Measurements from ENCODE around the gene IL13RA2.

IL13RA2 gene

DNA sequence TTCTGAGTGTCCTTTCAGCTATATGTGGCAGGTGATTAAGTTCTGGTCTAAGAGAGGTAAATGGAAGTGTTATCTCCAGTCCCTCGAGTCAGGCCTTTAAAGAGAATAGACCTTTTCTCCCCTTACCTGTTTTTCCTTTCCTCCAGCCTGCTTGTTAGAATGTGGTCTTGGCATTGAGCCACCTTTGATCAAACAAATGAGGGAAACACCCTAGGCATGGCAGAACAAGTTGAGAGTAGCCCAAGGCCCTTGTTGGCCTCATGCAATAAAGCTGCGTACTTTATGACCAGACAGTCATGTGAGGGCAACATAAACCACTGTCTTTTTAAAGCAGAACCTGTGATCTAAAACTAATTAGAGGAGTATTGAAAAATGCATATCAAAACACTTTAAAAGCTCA lies 13.2 kb upstream of the IL13RA2 start:
- no peak for DNase-seq (ENCODE audit: low read depth)
- TF ChIP-seq, protein P1, sequence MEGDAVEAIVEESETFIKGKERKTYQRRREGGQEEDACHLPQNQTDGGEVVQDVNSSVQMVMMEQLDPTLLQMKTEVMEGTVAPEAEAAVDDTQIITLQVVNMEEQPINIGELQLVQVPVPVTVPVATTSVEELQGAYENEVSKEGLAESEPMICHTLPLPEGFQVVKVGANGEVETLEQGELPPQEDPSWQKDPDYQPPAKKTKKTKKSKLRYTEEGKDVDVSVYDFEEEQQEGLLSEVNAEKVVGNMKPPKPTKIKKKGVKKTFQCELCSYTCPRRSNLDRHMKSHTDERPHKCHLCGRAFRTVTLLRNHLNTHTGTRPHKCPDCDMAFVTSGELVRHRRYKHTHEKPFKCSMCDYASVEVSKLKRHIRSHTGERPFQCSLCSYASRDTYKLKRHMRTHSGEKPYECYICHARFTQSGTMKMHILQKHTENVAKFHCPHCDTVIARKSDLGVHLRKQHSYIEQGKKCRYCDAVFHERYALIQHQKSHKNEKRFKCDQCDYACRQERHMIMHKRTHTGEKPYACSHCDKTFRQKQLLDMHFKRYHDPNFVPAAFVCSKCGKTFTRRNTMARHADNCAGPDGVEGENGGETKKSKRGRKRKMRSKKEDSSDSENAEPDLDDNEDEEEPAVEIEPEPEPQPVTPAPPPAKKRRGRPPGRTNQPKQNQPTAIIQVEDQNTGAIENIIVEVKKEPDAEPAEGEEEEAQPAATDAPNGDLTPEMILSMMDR (IDR thresholded peaks at IDR 0.05; ENCODE audit: low read depth, low read length) = no peak
- TF ChIP-seq POLR2A (IDR thresholded peaks at IDR 0.05; ENCODE audit: extremely low read depth, insufficient read length) = no peak
- TF ChIP-seq, protein P2, sequence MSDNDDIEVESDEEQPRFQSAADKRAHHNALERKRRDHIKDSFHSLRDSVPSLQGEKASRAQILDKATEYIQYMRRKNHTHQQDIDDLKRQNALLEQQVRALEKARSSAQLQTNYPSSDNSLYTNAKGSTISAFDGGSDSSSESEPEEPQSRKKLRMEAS (IDR thresholded peaks at IDR 0.05; ENCODE audit: low read depth, low read length) = no peak
- no peak for TF ChIP-seq MYC (IDR thresholded peaks at IDR 0.05; ENCODE audit: low read depth, low read length)
- H3K4me3 ChIP-seq (ENCODE audit: low read depth, low read length) = no peak overlapping the region

DNA sequence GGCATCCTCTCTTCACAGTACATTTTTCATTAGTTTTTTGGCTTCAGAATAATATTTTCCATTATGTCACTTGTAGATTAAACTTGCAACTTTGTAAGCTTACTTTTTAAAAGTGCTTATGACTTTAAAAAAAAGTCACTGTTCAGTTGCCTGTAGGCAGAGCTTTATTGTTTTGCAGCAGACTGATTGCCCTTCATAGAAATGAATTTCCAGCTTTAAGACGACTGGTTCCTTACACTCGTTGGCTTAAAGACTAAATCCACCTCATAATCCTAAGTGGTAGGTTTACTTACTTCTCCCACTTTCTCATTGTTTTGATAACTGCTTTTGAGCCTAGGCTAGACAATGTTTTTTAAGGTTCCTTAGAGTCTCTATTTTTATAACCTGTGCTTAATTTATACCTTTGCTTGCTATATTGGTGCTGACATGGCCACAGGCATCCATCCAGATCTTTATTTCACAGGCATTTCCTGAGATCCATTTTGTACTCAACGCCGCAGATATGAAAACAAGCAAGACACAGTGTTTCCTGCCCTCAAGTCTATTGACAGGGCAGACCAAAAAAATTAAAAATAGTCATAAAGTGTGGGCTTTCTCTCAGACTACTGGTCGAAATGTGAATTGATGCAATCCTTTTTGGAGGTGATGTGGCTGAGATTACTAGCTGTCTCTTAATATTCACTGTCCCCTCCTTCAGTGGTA lies 12.6 kb upstream of the IL13RA2 start:
- no peak for DNase-seq (ENCODE audit: low read depth)
- no peak overlapping the region for H3K4me3 ChIP-seq (ENCODE audit: low read depth, low read length)
- TF ChIP-seq MYC (IDR thresholded peaks at IDR 0.05; ENCODE audit: low read depth, low read length) (no peak), POLR2A (IDR thresholded peaks at IDR 0.05; ENCODE audit: extremely low read depth, insufficient read length) (no peak)
- TF ChIP-seq, protein P1 (IDR thresholded peaks at IDR 0.05; ENCODE audit: low read depth, low read length) = no peak
- TF ChIP-seq, protein P2 (IDR thresholded peaks at IDR 0.05; ENCODE audit: low read depth, low read length) = no peak

DNA sequence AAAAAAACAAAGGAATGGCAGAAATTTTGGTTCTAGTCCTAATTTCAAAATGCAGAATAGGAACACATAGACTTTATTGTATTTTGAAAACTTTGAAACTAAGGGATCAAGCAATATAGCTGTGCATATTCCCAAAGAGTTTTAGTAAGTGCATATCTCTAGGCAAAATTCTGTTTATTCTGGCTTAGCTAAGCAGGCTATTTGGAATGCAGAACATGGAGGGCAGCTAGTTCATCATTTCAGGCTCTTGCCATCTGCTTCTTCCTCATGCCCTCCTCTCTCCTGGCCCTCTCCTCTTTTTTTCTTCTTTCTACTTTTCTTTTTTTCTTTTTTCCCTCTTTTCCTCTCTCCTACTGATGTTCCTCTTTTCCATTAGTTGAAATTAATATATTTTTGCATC lies 12.0 kb upstream of the IL13RA2 start:
- no peak overlapping the region for H3K4me3 ChIP-seq (ENCODE audit: low read depth, low read length)
- TF ChIP-seq MYC (IDR thresholded peaks at IDR 0.05; ENCODE audit: low read depth, low read length) (no peak), POLR2A (IDR thresholded peaks at IDR 0.05; ENCODE audit: extremely low read depth, insufficient read length) (no peak)
- TF ChIP-seq, protein P2 (IDR thresholded peaks at IDR 0.05; ENCODE audit: low read depth, low read length) = no peak
- TF ChIP-seq, protein P1 (IDR thresholded peaks at IDR 0.05; ENCODE audit: low read depth, low read length) = no peak
- DNase-seq (ENCODE audit: low read depth) = no peak

DNA sequence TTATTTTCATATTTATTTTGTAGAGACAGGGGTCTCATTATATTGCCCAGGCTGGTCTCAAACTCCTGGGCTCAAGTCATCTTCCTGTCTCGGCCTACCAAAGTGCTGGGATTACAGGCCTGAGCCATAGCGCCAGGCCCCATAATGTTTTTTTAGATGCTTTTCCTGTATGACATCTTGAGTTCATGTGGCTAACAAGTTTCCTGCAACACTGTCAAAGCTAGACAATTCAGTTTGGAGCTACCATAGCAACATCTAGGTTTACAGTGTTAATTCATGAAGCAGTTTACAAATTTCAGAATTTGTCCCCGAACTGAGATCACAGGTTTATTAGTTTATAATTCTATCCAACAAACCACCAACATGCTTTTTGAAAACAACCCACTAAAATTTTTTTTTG lies 6.4 kb upstream of the IL13RA2 start:
- TF ChIP-seq MYC (IDR thresholded peaks at IDR 0.05; ENCODE audit: low read depth, low read length) (no peak), POLR2A (IDR thresholded peaks at IDR 0.05; ENCODE audit: extremely low read depth, insufficient read length) (no peak)
- TF ChIP-seq, protein P1 (IDR thresholded peaks at IDR 0.05; ENCODE audit: low read depth, low read length) = no peak
- TF ChIP-seq, protein P2 (IDR thresholded peaks at IDR 0.05; ENCODE audit: low read depth, low read length) = no peak

DNA sequence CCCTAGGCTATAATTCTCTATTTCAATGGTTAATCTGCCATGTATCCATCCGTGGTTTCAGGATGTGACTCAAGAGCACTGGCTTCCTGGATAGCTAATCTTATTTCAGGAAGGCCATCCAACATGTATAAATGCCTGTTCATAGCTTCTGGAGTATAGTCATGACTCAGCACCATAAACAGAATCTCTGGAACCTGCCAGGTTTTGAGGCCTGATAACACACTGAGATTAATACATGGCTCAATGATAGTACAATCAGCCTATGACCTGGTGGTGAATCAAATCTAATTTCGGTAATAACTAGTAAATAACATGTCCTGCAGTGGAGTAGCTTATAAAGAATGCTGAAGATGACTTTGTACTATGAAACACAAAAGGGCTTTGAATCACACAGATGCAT lies 5.7 kb upstream of the IL13RA2 start:
- TF ChIP-seq, protein P1 (IDR thresholded peaks at IDR 0.05; ENCODE audit: low read depth, low read length) = no peak
- TF ChIP-seq POLR2A (IDR thresholded peaks at IDR 0.05; ENCODE audit: extremely low read depth, insufficient read length) = no peak
- TF ChIP-seq MYC (IDR thresholded peaks at IDR 0.05; ENCODE audit: low read depth, low read length) = no peak
- TF ChIP-seq, protein P2 (IDR thresholded peaks at IDR 0.05; ENCODE audit: low read depth, low read length) = no peak
- no peak for DNase-seq (ENCODE audit: low read depth)
- H3K4me3 ChIP-seq (ENCODE audit: low read depth, low read length) = no peak overlapping the region

More for the DNA sequence above, 6.4 kb upstream of the IL13RA2 start:
- H3K4me3 ChIP-seq (ENCODE audit: low read depth, low read length) = no peak overlapping the region
- no peak for DNase-seq (ENCODE audit: low read depth)
